ENCODE results near the gene PRRT2. TPM values are rescaled to one million over a fixed set of nuclear protein-coding genes. Genes with fewer than 3 reads are reported as not detected.

PRRT2 gene
- total RNA-seq, 4 donors from 2014 or later = 1.1 to 3.6 (median 1.4) TPM; not detected in 1

- intact Hi-C loops (cut with DNase I; ENCODE audit: low total_unique reads) = no loop called here
- no peak overlapping the region for H3K4me3 ChIP-seq (ENCODE audit: low read depth, poor library complexity, severe bottlenecking)
- no peak for DNase-seq (ENCODE audit: low spot score in 2 of 2)
- WGBS, 2 donors = 61 to 70% methylated on average over 23 of the region's 23 CpGs
- TF ChIP-seq POLR2A (IDR thresholded peaks at IDR 0.05) = no peak
- no peak for TF ChIP-seq CTCF (IDR thresholded peaks at IDR 0.05)
These were observed 1.9 kb upstream of the PRRT2 start for GRCh38 chr16:29809850-29810698.

- TF ChIP-seq CTCF (IDR thresholded peaks at IDR 0.05) = no peak
- TF ChIP-seq POLR2A (IDR thresholded peaks at IDR 0.05) = no peak
- no peak for DNase-seq (ENCODE audit: low spot score in 2 of 2)
- H3K4me3 ChIP-seq (ENCODE audit: low read depth, poor library complexity, severe bottlenecking) = no peak overlapping the region
- intact Hi-C loops (cut with DNase I; ENCODE audit: low total_unique reads) = no loop called here
- WGBS, 2 donors = 41 to 45% methylated on average over 9 of the region's 9 CpGs
These were observed 1.3 kb upstream of the PRRT2 start for GRCh38 chr16:29810699-29811169.

- 0 to 1% methylated on average over 20 to 31 of the region's 31 CpGs for WGBS, 2 donors
- intact Hi-C loops (cut with DNase I; ENCODE audit: low total_unique reads) = no loop called here
- peak; percentile 94 to 98 for DNase-seq (ENCODE audit: low spot score in 2 of 2)
- TF ChIP-seq CTCF (IDR thresholded peaks at IDR 0.05) = no peak
- no peak for TF ChIP-seq POLR2A (IDR thresholded peaks at IDR 0.05)
- peak overlapping the region; percentile 21 for H3K4me3 ChIP-seq (ENCODE audit: low read depth, poor library complexity, severe bottlenecking)
These were observed 660 bp upstream of the PRRT2 start for GRCh38 chr16:29811170-29811895.

- DNase-seq (ENCODE audit: low spot score in 2 of 2) = no peak
- intact Hi-C loops (cut with DNase I; ENCODE audit: low total_unique reads) = no loop called here
- WGBS, 2 donors = 71 to 83% methylated on average over 7 to 9 of the region's 9 CpGs
- H3K4me3 ChIP-seq (ENCODE audit: low read depth, poor library complexity, severe bottlenecking) = no peak overlapping the region
- no peak for TF ChIP-seq CTCF (IDR thresholded peaks at IDR 0.05)
- TF ChIP-seq POLR2A (IDR thresholded peaks at IDR 0.05) = no peak
These were observed 1.0 kb downstream of the PRRT2 start for GRCh38 chr16:29812754-29813643.

Measured in lower leg skin (tissue), 4 donors.